Esophagus squamous epithelium (tissue), 5 donors: ENCODE results near the gene TCF21. TPM values are rescaled to one million over a fixed set of nuclear protein-coding genes. Genes with fewer than 3 reads are reported as not detected.
A peak's percentile ranks its signal among the peaks of the same experiment; 100 is the strongest.

Source experiments
- DNase-seq: peaks from one replicate; lab custom pipeline; 2025; lab: John Stamatoyannopoulos, UW
- H3K27ac ChIP-seq, 4 donors: fragments of 200-600 bp; sonication (generic); one replicate each; pipeline ENCODE4 v1.5.1; 2016 to 2019; ENCODE audit warnings: mild to moderate bottlenecking in 1 of 4
- H3K27me3 ChIP-seq, 4 donors: fragments of 200-600 bp; sonication (generic); 1 replicate in 3 of 4; 2 replicates in 1 of 4; pipeline versions ENCODE4 v1.5.1 to v1.6.0; 2017 to 2021; ENCODE audit warnings: antibody characterized with exemption in 1 of 4
- H3K36me3 ChIP-seq, 3 donors: fragments of 200-600 bp; sonication (generic); one replicate each; pipeline ENCODE4 v1.5.1; 2016 to 2019
- H3K4me1 ChIP-seq, 3 donors: fragments of 200-600 bp; sonication (generic); one replicate each; pipeline ENCODE4 v1.5.1; 2017 to 2019
- H3K4me3 ChIP-seq, 4 donors: fragments of 200-600 bp; sonication (generic); 1 replicate in 3 of 4; 2 replicates in 1 of 4; pipeline ENCODE4 v1.5.1; 2016 to 2019; ENCODE audit warnings: mild to moderate bottlenecking in 2 of 4, moderate library complexity in 1 of 4
- H3K9me3 ChIP-seq, 3 donors: fragments of 200-600 bp; sonication (generic); one replicate each; pipeline ENCODE4 v1.5.1; 2016 to 2019
- CTCF ChIP-seq, 6 experiments: fragments of 450-650 bp in 4 of 6; fragments of 200-600 bp in 2 of 6; sonication (generic) in 2 of 6; IDR thresholded peaks; one replicate each; pipeline ENCODE4 v1.5.1; 2016 to 2019; ENCODE audit warnings: antibody characterized with exemption in 6 of 6, mild to moderate bottlenecking in 4 of 6, moderate library complexity in 4 of 6
- POLR2A ChIP-seq, 4 donors: fragments of 450-650 bp; IDR thresholded peaks; one replicate each; pipeline ENCODE4 v1.6.1; 2017; ENCODE audit warnings: antibody characterized with exemption in 4 of 4, mild to moderate bottlenecking in 4 of 4, moderate library complexity in 3 of 4
- WGBS, 2 donors: methylation state at CpG; one replicate each; pipeline ENCODE4 v1.1.5; 2018; 5-methylcytosine and 5-hydroxymethylcytosine counted together
- intact Hi-C: fragments of 100-400 bp; cut with DNase I; formaldehyde crosslinking; loops from one replicate; pipeline ENCODE4 v1.15.0; 2022
- total RNA-seq, 4 donors: library from RNA; depleted of rRNA; stranded (reverse); fragments of >200 nt; gene quantifications; one replicate each; pipeline ENCODE4 v1.1.0, GENCODE V29; 2016
- donor health status: DM: yes; HTN: yes; CAD: no.

Gene TCF21
- total RNA-seq, 4 donors from 2014 or later: 0.61 to 21.0 (median 4.1) TPM

DNA sequence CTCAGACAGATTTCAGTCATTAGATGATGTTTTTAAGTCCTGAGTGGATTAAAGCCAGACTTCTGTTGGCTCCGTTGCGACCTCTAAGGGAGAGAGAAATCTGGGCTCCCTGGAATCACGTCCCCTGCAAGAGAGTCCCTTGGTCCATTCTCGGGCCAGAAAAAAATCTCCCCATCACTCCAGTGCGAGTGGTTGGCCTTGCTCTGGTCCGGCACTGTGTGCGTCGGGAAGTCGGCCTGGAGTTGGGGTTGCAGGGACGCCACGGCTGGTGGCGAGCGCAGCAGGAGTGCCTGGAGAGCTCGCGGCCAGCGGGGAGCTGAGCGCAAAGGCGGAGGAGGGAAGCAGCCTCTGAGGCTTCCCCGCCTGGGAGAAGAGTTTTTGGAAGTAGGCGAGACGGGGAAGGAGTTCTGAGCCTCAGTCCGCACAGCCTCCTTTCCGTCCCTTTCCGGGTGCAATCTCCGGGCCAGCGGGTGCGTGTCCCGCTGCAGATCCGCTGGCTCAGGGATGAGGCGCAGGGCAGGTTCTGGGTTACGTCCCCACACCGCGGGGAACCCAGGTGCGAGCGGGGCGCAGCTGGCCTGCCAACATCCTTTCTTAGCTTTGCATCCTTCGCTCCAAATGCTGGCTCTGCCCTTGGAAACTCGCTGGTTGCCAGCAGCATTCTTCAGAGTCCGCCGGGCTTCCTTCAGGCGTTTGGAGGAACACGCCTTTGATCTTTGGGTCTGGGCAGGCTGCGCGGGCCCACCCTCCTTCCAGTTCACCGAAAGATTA is 6.8 kb downstream of the TCF21 start:
- intact Hi-C loops: no loop called here
- 1 to 12% methylated on average over 15 to 19 of the region's 45 CpGs for WGBS, 2 donors
- Histone ChIP-seq H3K4me3 (peak overlapping the region; percentile 2 to 65 (median 33)), H3K4me1 (peaks cover 5 to 46% (median 8%) of the 10 kb centered on the region in 3 donors), H3K36me3 (no peaks in the 10 kb centered on the region), H3K27ac (peak overlapping the region in 3 of 4 donors; percentile 81 to 91 (median 91)), H3K9me3 (no peaks in the 10 kb centered on the region), H3K27me3 (peaks cover 0 to 87% (median 8%) of the 10 kb centered on the region in 4 donors)
- no peak for DNase-seq
- TF ChIP-seq CTCF (IDR thresholded peaks at IDR 0.05): no peak

GRCh38 chr6:133896344-133896721 is 7.4 kb downstream of the TCF21 start:
- Histone ChIP-seq H3K9me3 (no peaks in the 10 kb centered on the region), H3K27ac (peak overlapping the region in 3 of 4 donors; percentile 81 to 91 (median 91)), H3K4me1 (peaks cover 4 to 41% (median 4%) of the 10 kb centered on the region in 3 donors), H3K4me3 (peak overlapping the region in 2 of 4 donors; percentile 41 to 65), H3K36me3 (no peaks in the 10 kb centered on the region), H3K27me3 (peaks cover 0 to 82% (median 8%) of the 10 kb centered on the region in 4 donors)
- intact Hi-C loops: no loop called here
- DNase-seq: no peak
- TF ChIP-seq POLR2A (IDR thresholded peaks at IDR 0.05): no peak
- WGBS, 2 donors: 33 to 54% methylated on average over 2 to 4 of the region's 5 CpGs

- H3K9me3 ChIP-seq: no peaks in the 10 kb centered on the region
- no peak for DNase-seq
Observed at GRCh38 chr6:133898263-133898662, 9.3 kb downstream of the TCF21 start.

DNA sequence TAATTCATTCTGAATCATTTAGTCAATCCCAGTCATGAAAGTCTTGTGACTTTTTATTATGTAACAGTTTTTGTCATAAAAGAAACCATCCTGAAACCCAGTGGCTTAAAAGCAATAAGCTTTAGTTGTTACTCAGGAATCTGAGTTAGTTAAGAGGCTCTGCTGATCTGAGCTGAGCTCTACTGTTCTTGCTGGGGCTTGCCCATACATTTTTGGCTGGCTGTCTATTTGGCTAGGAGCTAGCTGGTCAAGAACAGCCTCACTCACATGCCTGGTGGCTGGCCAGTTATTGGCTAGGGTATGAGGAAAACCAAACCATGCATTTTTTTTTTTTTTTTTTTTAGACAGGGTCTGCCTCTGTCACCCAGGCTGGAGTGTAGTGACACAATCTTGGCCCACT is 10.6 kb downstream of the TCF21 start:
- no peak for DNase-seq
- Histone ChIP-seq H3K27me3 (peaks cover 0 to 60% (median 6%) of the 10 kb centered on the region in 4 donors), H3K27ac (no peak overlapping the region), H3K9me3 (no peaks in the 10 kb centered on the region), H3K4me3 (no peak overlapping the region), H3K36me3 (no peaks in the 10 kb centered on the region), H3K4me1 (peaks cover 0 to 14% (median 0%) of the 10 kb centered on the region in 3 donors)
- intact Hi-C loops: no loop called here
- TF ChIP-seq CTCF (IDR thresholded peaks at IDR 0.05) (no peak), POLR2A (IDR thresholded peaks at IDR 0.05) (no peak)

More at GRCh38 chr6:133898263-133898662, 9.3 kb downstream of the TCF21 start:
- Histone ChIP-seq H3K36me3 (no peaks in the 10 kb centered on the region), H3K4me3 (no peak overlapping the region), H3K27me3 (peaks cover 0 to 70% (median 6%) of the 10 kb centered on the region in 4 donors), H3K27ac (no peak overlapping the region), H3K4me1 (peaks cover 0 to 27% (median 4%) of the 10 kb centered on the region in 3 donors)
- TF ChIP-seq CTCF (IDR thresholded peaks at IDR 0.05) (no peak), POLR2A (IDR thresholded peaks at IDR 0.05) (no peak)
- 71 to 79% methylated on average over 1 of the region's 1 CpG for WGBS, 2 donors
- intact Hi-C loops: no loop called here

- no peak for TF ChIP-seq POLR2A (IDR thresholded peaks at IDR 0.05)
- no peak for TF ChIP-seq CTCF (IDR thresholded peaks at IDR 0.05)
- Histone ChIP-seq H3K4me3 (no peak overlapping the region), H3K9me3 (no peaks in the 10 kb centered on the region), H3K36me3 (no peaks in the 10 kb centered on the region), H3K4me1 (no peaks in the 10 kb centered on the region), H3K27ac (no peak overlapping the region), H3K27me3 (peaks cover 0 to 32% (median 0%) of the 10 kb centered on the region in 4 donors)
- WGBS, 2 donors: 83 to 92% methylated on average over 2 of the region's 2 CpGs
- intact Hi-C loops: no loop called here
- DNase-seq: no peak
Observed at GRCh38 chr6:133903855-133904254, 14.9 kb downstream of the TCF21 start.
